Measurements from ENCODE around the gene EVPL. TPM values are rescaled to one million over a fixed set of nuclear protein-coding genes. Genes with fewer than 3 reads are reported as not detected.
"Not testable (repeated sequence)": the region's sequence is repeated elsewhere in the genome, so short reads cannot be mapped to it uniquely, and the experiment has no call there.

The EVPL gene
- total RNA-seq, 1 donor from 2014 or later: 24.8 TPM

GRCh38 chr17:76046064-76046463 lies 19.0 kb upstream of the EVPL start:
- TF ChIP-seq, protein P1, sequence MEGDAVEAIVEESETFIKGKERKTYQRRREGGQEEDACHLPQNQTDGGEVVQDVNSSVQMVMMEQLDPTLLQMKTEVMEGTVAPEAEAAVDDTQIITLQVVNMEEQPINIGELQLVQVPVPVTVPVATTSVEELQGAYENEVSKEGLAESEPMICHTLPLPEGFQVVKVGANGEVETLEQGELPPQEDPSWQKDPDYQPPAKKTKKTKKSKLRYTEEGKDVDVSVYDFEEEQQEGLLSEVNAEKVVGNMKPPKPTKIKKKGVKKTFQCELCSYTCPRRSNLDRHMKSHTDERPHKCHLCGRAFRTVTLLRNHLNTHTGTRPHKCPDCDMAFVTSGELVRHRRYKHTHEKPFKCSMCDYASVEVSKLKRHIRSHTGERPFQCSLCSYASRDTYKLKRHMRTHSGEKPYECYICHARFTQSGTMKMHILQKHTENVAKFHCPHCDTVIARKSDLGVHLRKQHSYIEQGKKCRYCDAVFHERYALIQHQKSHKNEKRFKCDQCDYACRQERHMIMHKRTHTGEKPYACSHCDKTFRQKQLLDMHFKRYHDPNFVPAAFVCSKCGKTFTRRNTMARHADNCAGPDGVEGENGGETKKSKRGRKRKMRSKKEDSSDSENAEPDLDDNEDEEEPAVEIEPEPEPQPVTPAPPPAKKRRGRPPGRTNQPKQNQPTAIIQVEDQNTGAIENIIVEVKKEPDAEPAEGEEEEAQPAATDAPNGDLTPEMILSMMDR (conservative IDR thresholded peaks at IDR 0.05; ENCODE audit: low read depth, low read length): no peak
- DNase-seq (ENCODE audit: low read depth): no peak
- no peak overlapping the region for H3K4me3 ChIP-seq (ENCODE audit: low read depth, low read length)

DNA sequence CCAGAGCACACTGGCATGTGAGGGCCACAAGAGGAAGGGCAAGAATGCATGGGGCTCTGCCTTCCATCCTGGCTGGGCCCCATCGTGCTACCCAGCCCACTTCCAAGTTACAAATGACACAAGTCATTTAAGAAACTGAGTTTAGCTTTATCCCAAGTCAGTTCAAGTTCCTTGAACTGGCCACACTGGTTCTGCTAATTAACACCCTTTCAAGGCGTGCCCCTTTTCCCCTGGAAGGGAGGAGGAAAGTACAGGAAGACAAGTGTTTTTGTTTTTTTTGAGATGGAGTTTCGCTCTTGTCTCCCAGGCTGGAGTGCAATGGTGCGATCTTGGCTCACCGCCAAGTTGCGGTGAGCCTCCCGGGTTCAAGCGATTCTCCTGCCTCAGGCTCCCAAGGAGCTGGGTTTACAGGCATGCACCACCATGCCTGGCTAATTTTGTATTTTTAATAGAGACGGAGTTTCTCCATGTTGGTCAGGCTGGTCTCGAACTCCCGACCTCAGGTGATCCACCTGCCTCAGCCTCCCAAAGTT lies 17.4 kb upstream of the EVPL start:
- not testable (repeated sequence) for H3K4me3 ChIP-seq (ENCODE audit: low read depth, low read length); DNase-seq (ENCODE audit: low read depth)

- H3K4me3 ChIP-seq (ENCODE audit: low read depth, low read length); DNase-seq (ENCODE audit: low read depth): not testable (repeated sequence)
Observed at GRCh38 chr17:76042868-76043267, 15.8 kb upstream of the EVPL start.

- no peak overlapping the region for H3K4me3 ChIP-seq (ENCODE audit: low read depth, low read length)
- DNase-seq (ENCODE audit: low read depth): no peak
Observed at GRCh38 chr17:76040376-76040775, 13.3 kb upstream of the EVPL start.

GRCh38 chr17:76039121-76039520 lies 12.0 kb upstream of the EVPL start:
- H3K4me3 ChIP-seq (ENCODE audit: low read depth, low read length): no peak overlapping the region
- TF ChIP-seq, protein P1 (conservative IDR thresholded peaks at IDR 0.05; ENCODE audit: low read depth, low read length): no peak
- DNase-seq (ENCODE audit: low read depth): no peak

More at GRCh38 chr17:76040376-76040775, 13.3 kb upstream of the EVPL start:
- TF ChIP-seq, protein P1 (conservative IDR thresholded peaks at IDR 0.05; ENCODE audit: low read depth, low read length): no peak

DNA sequence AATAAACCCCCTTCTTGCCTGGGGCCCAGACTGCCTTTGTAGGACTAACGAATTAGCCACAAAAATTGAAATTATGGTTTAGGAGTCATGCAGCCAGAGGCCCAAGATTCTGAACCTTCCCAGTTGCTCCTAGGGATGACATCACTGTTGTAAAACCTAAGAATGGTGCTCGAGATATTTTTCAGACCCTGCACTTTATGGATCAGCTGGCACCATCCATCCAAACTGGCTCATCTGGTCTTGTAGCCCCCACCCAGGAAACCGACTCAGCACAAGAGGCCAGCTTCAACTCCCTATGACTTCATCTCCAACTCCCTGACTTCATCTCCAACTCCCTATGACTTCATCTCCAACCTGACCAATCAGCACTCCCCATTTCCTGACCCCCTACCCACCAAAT lies 10.9 kb upstream of the EVPL start:
- TF ChIP-seq, protein P1 (conservative IDR thresholded peaks at IDR 0.05; ENCODE audit: low read depth, low read length): no peak
- no peak for DNase-seq (ENCODE audit: low read depth)
- no peak overlapping the region for H3K4me3 ChIP-seq (ENCODE audit: low read depth, low read length)

GRCh38 chr17:76036497-76037261 lies 9.6 kb upstream of the EVPL start:
- no peak for DNase-seq (ENCODE audit: low read depth)
- no peak overlapping the region for H3K4me3 ChIP-seq (ENCODE audit: low read depth, low read length)
- TF ChIP-seq, protein P1 (conservative IDR thresholded peaks at IDR 0.05; ENCODE audit: low read depth, low read length): no peak

Data from epithelial cell of proximal tubule (primary cell).